Loucy (cell line): ENCODE data around the gene ZNF579.

Experiments
- H2AFZ ChIP-seq: fragments of 200-600 bp; sonication (generic); 2 replicates; pipeline ENCODE4 v1.6.0; 2016; ENCODE audit warnings: antibody characterized with exemption, mild to moderate bottlenecking, low read length, moderate library complexity
- H3F3A ChIP-seq: fragments of 200-600 bp; 2 replicates; pipeline ENCODE4 v1.6.0; 2016; ENCODE audit warnings: antibody characterized with exemption, low read depth, mild to moderate bottlenecking
- H3K27me3 ChIP-seq: fragments of 200-600 bp; sonication (generic); 2 replicates; pipeline ENCODE4 v1.6.1; 2014; ENCODE audit warnings: low read length, mild to moderate bottlenecking; ENCODE audit not compliant: insufficient read depth, poor library complexity, severe bottlenecking
- H3K36me3 ChIP-seq: fragments of 200-600 bp; sonication (generic); 2 replicates; pipeline ENCODE4 v1.6.1; 2016; ENCODE audit warnings: low read length; ENCODE audit not compliant: insufficient read depth
- H3K4me1 ChIP-seq: fragments of 200-600 bp; sonication (generic); 2 replicates; pipeline ENCODE4 v1.5.1; 2014; ENCODE audit warnings: low read length, mild to moderate bottlenecking; ENCODE audit not compliant: insufficient read depth, poor library complexity, severe bottlenecking
- H3K4me2 ChIP-seq: fragments of 200-600 bp; sonication (generic); 2 replicates; pipeline ENCODE4 v1.6.0; 2014; ENCODE audit warnings: antibody characterized with exemption, low read length, low read depth, mild to moderate bottlenecking; ENCODE audit not compliant: poor library complexity, severe bottlenecking
- H3K4me3 ChIP-seq: fragments of 200-600 bp; sonication (generic); 2 replicates; pipeline ENCODE4 v1.5.1; 2014; ENCODE audit warnings: low read length, mild to moderate bottlenecking, mixed read lengths; ENCODE audit not compliant: poor library complexity, severe bottlenecking
- H3K79me2 ChIP-seq: fragments of 200-600 bp; sonication (generic); 2 replicates; pipeline ENCODE4 v1.6.1; 2014; ENCODE audit warnings: low read length; ENCODE audit not compliant: insufficient read depth
- H3K9ac ChIP-seq: fragments of 200-600 bp; sonication (generic); 2 replicates; pipeline ENCODE4 v1.6.0; 2014; ENCODE audit warnings: mild to moderate bottlenecking, low read depth, low read length, moderate library complexity; ENCODE audit not compliant: poor library complexity, severe bottlenecking
- H3K9me2 ChIP-seq: fragments of 200-600 bp; sonication (generic); replicated peaks from 2 replicates; pipeline ENCODE4 v1.6.1; 2016; ENCODE audit warnings: low read depth, low read length, mixed read lengths
- H3K9me3 ChIP-seq: fragments of 200-600 bp; sonication (generic); 2 replicates; pipeline ENCODE4 v1.6.1; 2014; ENCODE audit warnings: mild to moderate bottlenecking, antibody characterized with exemption, low read length, low read depth; ENCODE audit not compliant: insufficient read depth
- H4K20me1 ChIP-seq: fragments of 200-600 bp; sonication (generic); 2 replicates; pipeline ENCODE4 v1.6.0; 2014; ENCODE audit warnings: antibody characterized with exemption, low read length, mild to moderate bottlenecking; ENCODE audit not compliant: insufficient read depth, poor library complexity, severe bottlenecking
- EZH2phosphoT487 ChIP-seq: fragments of 200-600 bp; IDR thresholded peaks from 2 replicates; pipeline ENCODE4 v1.6.1; 2018; ENCODE audit warnings: antibody characterized with exemption, mild to moderate bottlenecking, moderate library complexity, borderline replicate concordance
- TF ChIP-seq, protein P1 (sequence below): fragments of 200-600 bp; sonication (generic); conservative IDR thresholded peaks from 2 replicates; pipeline ENCODE4 v1.5.1; 2014; ENCODE audit warnings: mild to moderate bottlenecking, antibody characterized with exemption, low read length

Gene ZNF579

DNA sequence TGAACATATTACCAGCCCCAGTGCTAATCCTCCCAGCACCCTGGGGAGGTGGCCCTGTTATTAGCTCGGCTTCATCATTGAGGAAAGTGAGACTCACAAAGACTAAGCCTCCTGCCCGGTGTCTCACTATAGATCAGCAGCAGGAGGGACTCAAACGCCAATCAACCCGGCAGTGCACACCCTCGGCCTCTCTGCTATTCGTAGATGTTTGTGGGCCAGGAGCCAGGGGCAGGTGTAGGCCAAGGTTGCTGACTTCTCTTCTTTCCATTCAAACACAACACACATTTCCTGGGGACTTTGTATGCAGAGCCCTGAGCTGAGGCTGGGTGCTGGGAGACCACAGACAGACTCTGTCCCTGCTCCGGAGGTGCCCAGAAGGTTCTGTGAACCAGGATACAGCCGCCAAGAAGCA is 25.9 kb downstream of the ZNF579 start:
- H3K9ac ChIP-seq: no peak overlapping the region
- no peaks in the 10 kb centered on the region for H3F3A ChIP-seq
- no peaks in the 10 kb centered on the region for H3K4me1 ChIP-seq
- H4K20me1 ChIP-seq: no peaks in the 10 kb centered on the region
- H2AFZ ChIP-seq: no peak overlapping the region
- no peaks in the 10 kb centered on the region for H3K9me3 ChIP-seq
- no peaks in the 10 kb centered on the region for H3K9me2 ChIP-seq
- no peaks in the 10 kb centered on the region for H3K27me3 ChIP-seq
- TF ChIP-seq, protein P1, sequence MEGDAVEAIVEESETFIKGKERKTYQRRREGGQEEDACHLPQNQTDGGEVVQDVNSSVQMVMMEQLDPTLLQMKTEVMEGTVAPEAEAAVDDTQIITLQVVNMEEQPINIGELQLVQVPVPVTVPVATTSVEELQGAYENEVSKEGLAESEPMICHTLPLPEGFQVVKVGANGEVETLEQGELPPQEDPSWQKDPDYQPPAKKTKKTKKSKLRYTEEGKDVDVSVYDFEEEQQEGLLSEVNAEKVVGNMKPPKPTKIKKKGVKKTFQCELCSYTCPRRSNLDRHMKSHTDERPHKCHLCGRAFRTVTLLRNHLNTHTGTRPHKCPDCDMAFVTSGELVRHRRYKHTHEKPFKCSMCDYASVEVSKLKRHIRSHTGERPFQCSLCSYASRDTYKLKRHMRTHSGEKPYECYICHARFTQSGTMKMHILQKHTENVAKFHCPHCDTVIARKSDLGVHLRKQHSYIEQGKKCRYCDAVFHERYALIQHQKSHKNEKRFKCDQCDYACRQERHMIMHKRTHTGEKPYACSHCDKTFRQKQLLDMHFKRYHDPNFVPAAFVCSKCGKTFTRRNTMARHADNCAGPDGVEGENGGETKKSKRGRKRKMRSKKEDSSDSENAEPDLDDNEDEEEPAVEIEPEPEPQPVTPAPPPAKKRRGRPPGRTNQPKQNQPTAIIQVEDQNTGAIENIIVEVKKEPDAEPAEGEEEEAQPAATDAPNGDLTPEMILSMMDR: no peak
- TF ChIP-seq EZH2phosphoT487: no peak
- H3K79me2 ChIP-seq: no peaks in the 10 kb centered on the region
- H3K4me3 ChIP-seq: no peak overlapping the region
- no peak overlapping the region for H3K4me2 ChIP-seq
- no peaks in the 10 kb centered on the region for H3K36me3 ChIP-seq

DNA sequence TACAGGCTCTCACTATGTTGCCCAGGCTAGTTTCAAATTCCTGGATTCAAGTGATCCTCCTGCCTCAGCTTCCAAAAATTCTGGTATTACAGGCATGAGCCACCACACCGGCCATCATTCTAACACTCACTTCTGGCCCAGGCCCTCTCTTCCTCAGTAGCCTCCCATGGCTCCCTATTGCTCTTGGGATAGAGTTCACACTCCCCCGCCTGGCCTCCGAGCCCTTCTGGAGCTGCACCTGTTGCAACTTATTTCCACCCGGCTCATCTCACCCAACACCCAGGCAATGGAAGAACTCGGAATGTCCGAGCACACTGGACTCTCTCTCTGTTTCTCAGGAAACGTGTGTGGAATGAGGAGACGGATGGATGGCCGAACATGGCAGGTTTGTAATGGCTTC is 26.3 kb downstream of the ZNF579 start:
- Histone ChIP-seq H3K9me2 (no peaks in the 10 kb centered on the region), H4K20me1 (no peaks in the 10 kb centered on the region), H3K79me2 (no peaks in the 10 kb centered on the region), H3K4me3 (no peak overlapping the region), H3F3A (no peaks in the 10 kb centered on the region), H3K27me3 (no peaks in the 10 kb centered on the region), H3K4me2 (no peak overlapping the region), H3K9me3 (no peaks in the 10 kb centered on the region), H3K36me3 (no peaks in the 10 kb centered on the region), H2AFZ (no peak overlapping the region), H3K9ac (no peak overlapping the region), H3K4me1 (no peaks in the 10 kb centered on the region)
- TF ChIP-seq, protein P1: no peak
- TF ChIP-seq EZH2phosphoT487: no peak

DNA sequence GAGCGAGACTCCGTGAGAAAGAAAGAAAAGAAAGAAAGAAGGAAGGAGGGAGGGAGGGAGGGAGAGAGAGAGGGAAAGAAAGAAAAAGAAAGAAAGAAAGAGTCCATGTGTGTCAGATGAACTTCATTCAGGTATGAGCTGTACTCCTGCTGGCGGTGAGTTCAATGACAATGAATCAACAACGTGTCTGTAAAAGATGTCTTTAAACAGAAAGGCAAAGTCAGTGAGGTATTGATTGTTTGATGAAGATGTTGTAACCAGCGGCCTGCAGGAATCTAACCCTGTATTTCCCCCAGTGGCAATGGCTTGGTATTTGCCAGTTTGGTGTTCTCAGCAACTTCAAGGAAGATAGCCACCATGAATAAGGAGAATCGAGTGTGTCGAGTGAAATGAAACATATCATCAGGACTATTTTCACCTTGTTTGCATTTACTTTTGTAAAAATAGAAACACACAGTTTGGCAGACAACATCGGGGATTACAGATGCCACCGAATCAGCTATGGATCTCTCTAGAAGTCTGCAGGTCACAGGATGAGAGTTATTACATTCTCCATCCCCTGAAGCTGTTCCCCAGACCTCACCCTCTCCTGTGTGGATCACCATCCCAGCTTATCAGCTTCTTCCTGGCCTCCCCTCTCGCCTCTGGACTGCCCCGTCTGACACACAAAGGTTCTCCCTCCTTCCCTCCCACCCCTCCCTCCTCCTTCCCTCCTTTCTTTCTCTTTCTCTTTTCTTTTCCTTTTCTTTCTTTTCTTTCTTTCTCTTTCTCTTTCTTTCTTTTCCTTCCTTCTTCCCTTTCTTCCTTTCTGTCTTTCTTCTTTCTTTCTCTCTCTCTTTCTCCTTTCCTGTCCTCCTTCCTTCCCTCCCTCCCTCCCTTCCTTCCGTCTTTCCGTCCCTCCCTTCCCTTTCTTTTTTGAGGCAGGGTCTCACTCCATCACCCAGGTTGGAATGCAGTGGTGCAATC is 27.1 kb downstream of the ZNF579 start:
- no peak for TF ChIP-seq EZH2phosphoT487
- TF ChIP-seq, protein P1: no peak
- Histone ChIP-seq H3K79me2 (no peaks in the 10 kb centered on the region), H3K4me3 (no peak overlapping the region), H3K9me2 (no peaks in the 10 kb centered on the region), H3K27me3 (no peaks in the 10 kb centered on the region), H3K4me1 (no peaks in the 10 kb centered on the region), H3F3A (no peaks in the 10 kb centered on the region), H3K9ac (no peak overlapping the region), H2AFZ (no peak overlapping the region), H3K36me3 (no peaks in the 10 kb centered on the region), H3K9me3 (no peaks in the 10 kb centered on the region), H4K20me1 (no peaks in the 10 kb centered on the region), H3K4me2 (no peak overlapping the region)
